ENCODE measurements around the gene DRG1. TPM values are rescaled to one million over a fixed set of nuclear protein-coding genes. Genes with fewer than 3 reads are reported as not detected.

DRG1 gene
- 52.2 and 55.2 TPM in 2 replicates for total RNA-seq
- 66.4 and 71.0 TPM in 2 replicates for polyA plus RNA-seq

- H3K4me3 ChIP-seq: peak within 1 kb of the TSS; percentile 92
- peak within 1 kb of the TSS; percentile 70 for H2AFZ ChIP-seq
- TF ChIP-seq EZH2phosphoT487 (IDR thresholded peaks at IDR 0.05; ENCODE audit: low read depth, severe bottlenecking, unreplicated experiment) (no peak), EZH2 (IDR thresholded peaks at IDR 0.05; ENCODE audit: borderline replicate concordance) (no peak), CTCF (IDR thresholded peaks at IDR 0.05; ENCODE audit: poor library complexity) (no peak)
- H3K27ac ChIP-seq: peak within 1 kb of the TSS; percentile 89
- peaks cover 47% of the 10 kb centered on the region for H3K79me2 ChIP-seq
- under 1% methylated on average over 49 of the region's 72 CpGs for WGBS (ENCODE audit: low lambda C conversion rate, missing lambda C conversion rate)
- H4K20me1 ChIP-seq (ENCODE audit: insufficient read depth, poor library complexity, severe bottlenecking): no peaks in the 10 kb centered on the region
- no peaks in the 10 kb centered on the region for H3K27me3 ChIP-seq
- peaks cover 15% of the 10 kb centered on the region for H3K4me1 ChIP-seq (ENCODE audit: insufficient read depth)
- no peaks in the 10 kb centered on the region for H3K9me3 ChIP-seq (ENCODE audit: low read depth)
- no peaks in the 10 kb centered on the region for H3K9me2 ChIP-seq (replicated peaks; ENCODE audit: insufficient read depth)
- peak; percentile 98 for DNase-seq (ENCODE audit: low spot score)
- no peaks in the 10 kb centered on the region for H3K36me3 ChIP-seq (replicated peaks; ENCODE audit: insufficient read depth, low read depth)
- peak within 1 kb of the TSS; percentile 95 for H3K4me2 ChIP-seq
Measured at GRCh38 chr22:31399211-31400022, at the start of gene DRG1. Gene DRG1 (plus strand): TSS chr22:31399604. CDS start chr22:31399684, 80 bp downstream.

- Histone ChIP-seq H3K9me3 (ENCODE audit: low read depth) (no peaks in the 10 kb centered on the region), H3K36me3 (replicated peaks; ENCODE audit: insufficient read depth, low read depth) (no peaks in the 10 kb centered on the region), H3K27ac (no peak overlapping the region), H3K4me3 (no peak overlapping the region), H3K4me2 (no peak overlapping the region), H2AFZ (no peak overlapping the region), H3K27me3 (no peaks in the 10 kb centered on the region), H3K9me2 (replicated peaks; ENCODE audit: insufficient read depth) (no peaks in the 10 kb centered on the region), H4K20me1 (ENCODE audit: insufficient read depth, poor library complexity, severe bottlenecking) (peaks cover 7% of the 10 kb centered on the region), H3K79me2 (peaks cover 20% of the 10 kb centered on the region), H3K4me1 (ENCODE audit: insufficient read depth) (peaks cover 11% of the 10 kb centered on the region)
- no peak for DNase-seq (ENCODE audit: low spot score)
- TF ChIP-seq CTCF (IDR thresholded peaks at IDR 0.05; ENCODE audit: poor library complexity) (no peak), EZH2 (IDR thresholded peaks at IDR 0.05; ENCODE audit: borderline replicate concordance) (no peak), EZH2phosphoT487 (IDR thresholded peaks at IDR 0.05; ENCODE audit: low read depth, severe bottlenecking, unreplicated experiment) (no peak)
Measured at GRCh38 chr22:31349960-31350359, 49.4 kb upstream of the DRG1 start.

GRCh38 chr22:31350410-31350863 is 49.0 kb upstream of the DRG1 start:
- no peak overlapping the region for H3K27ac ChIP-seq
- WGBS (ENCODE audit: low lambda C conversion rate, missing lambda C conversion rate): 61% methylated on average over 8 of the region's 8 CpGs
- TF ChIP-seq EZH2phosphoT487 (IDR thresholded peaks at IDR 0.05; ENCODE audit: low read depth, severe bottlenecking, unreplicated experiment): no peak
- no peak for TF ChIP-seq CTCF (IDR thresholded peaks at IDR 0.05; ENCODE audit: poor library complexity)
- TF ChIP-seq EZH2 (IDR thresholded peaks at IDR 0.05; ENCODE audit: borderline replicate concordance): no peak

More at GRCh38 chr22:31350410-31350863, 49.0 kb upstream of the DRG1 start:
- H2AFZ ChIP-seq: no peak overlapping the region
- no peaks in the 10 kb centered on the region for H3K27me3 ChIP-seq
- no peak overlapping the region for H3K4me3 ChIP-seq
- no peaks in the 10 kb centered on the region for H3K9me2 ChIP-seq (replicated peaks; ENCODE audit: insufficient read depth)
- H3K4me2 ChIP-seq: no peak overlapping the region
- H3K79me2 ChIP-seq: peaks cover 15% of the 10 kb centered on the region
- H3K4me1 ChIP-seq (ENCODE audit: insufficient read depth): peaks cover 7% of the 10 kb centered on the region
- DNase-seq (ENCODE audit: low spot score): peak; percentile 58
- no peaks in the 10 kb centered on the region for H3K9me3 ChIP-seq (ENCODE audit: low read depth)
- no peaks in the 10 kb centered on the region for H3K36me3 ChIP-seq (replicated peaks; ENCODE audit: insufficient read depth, low read depth)
- peaks cover 2% of the 10 kb centered on the region for H4K20me1 ChIP-seq (ENCODE audit: insufficient read depth, poor library complexity, severe bottlenecking)
